GM20000 (cell line): ENCODE measurements around the gene KCNQ1.

Experiments used
- DNase-seq: peaks from one replicate; pipeline ENCODE4 v3.0.0; 2012; ENCODE audit warnings: low spot score
- CTCF ChIP-seq: IDR thresholded peaks from 2 replicates; pipeline ENCODE4 v1.5.1; 2012; ENCODE audit warnings: mild to moderate bottlenecking, control low read depth; ENCODE audit errors: extremely low read depth, missing control alignments

The KCNQ1 gene

GRCh38 chr11:2518111-2518982, 73.5 kb downstream of the KCNQ1 start:
- no peak for DNase-seq
- no peak for TF ChIP-seq CTCF

GRCh38 chr11:2518983-2519340, 74.2 kb downstream of the KCNQ1 start:
- DNase-seq, result no peak
- TF ChIP-seq CTCF, result no peak

GRCh38 chr11:2519517-2519861, 74.7 kb downstream of the KCNQ1 start:
- no peak for DNase-seq
- no peak for TF ChIP-seq CTCF

GRCh38 chr11:2519862-2520735, 75.3 kb downstream of the KCNQ1 start:
- DNase-seq, result no peak
- TF ChIP-seq CTCF, result no peak

GRCh38 chr11:2520736-2521035, 75.9 kb downstream of the KCNQ1 start:
- TF ChIP-seq CTCF, result no peak

GRCh38 chr11:2521081-2521732, 76.4 kb downstream of the KCNQ1 start:
- TF ChIP-seq CTCF, result no peak
- DNase-seq, result no peak

More at GRCh38 chr11:2520736-2521035, 75.9 kb downstream of the KCNQ1 start:
- DNase-seq, result no peak
